Mesenchymal stem cell (in vitro differentiated cells and primary cell): ENCODE measurements around the gene GSAP.

Source experiments
- DNase-seq: peaks from one replicate; pipeline ENCODE4 v3.0.0-alpha.2; 2013
- H2AFZ ChIP-seq: one replicate; pipeline ENCODE4 v1.6.1; 2013; ENCODE audit warnings: low read depth, mild to moderate bottlenecking, control low read depth, inconsistent platforms, low read length, moderate library complexity
- H2AK5ac ChIP-seq: 2 replicates; pipeline ENCODE4 v1.6.1; 2013; ENCODE audit warnings: low read length, moderate library complexity, mild to moderate bottlenecking, inconsistent platforms; ENCODE audit not compliant: severe bottlenecking
- H2BK120ac ChIP-seq: one replicate; pipeline ENCODE4 v1.6.1; 2013; ENCODE audit warnings: low read depth, mild to moderate bottlenecking, inconsistent platforms, low read length, moderate library complexity
- H2BK12ac ChIP-seq, 2 experiments: one replicate each; pipeline ENCODE4 v1.6.1; 2013; ENCODE audit warnings: inconsistent platforms in 2 of 2, low read length in 2 of 2, mild to moderate bottlenecking in 2 of 2, moderate library complexity in 2 of 2, control low read depth in 1 of 2
- H2BK15ac ChIP-seq: one replicate; pipeline ENCODE4 v1.6.1; 2013; ENCODE audit warnings: mild to moderate bottlenecking, low read depth, inconsistent platforms; ENCODE audit not compliant: poor library complexity, severe bottlenecking
- H2BK5ac ChIP-seq: 2 replicates; pipeline ENCODE4 v1.6.1; 2013; ENCODE audit warnings: low read depth, mild to moderate bottlenecking, low read length, control low read depth, inconsistent platforms; ENCODE audit not compliant: poor library complexity, severe bottlenecking
- H3K14ac ChIP-seq, 2 experiments: one replicate each; pipeline ENCODE4 v1.6.1; 2013; ENCODE audit warnings: inconsistent platforms in 2 of 2, low read length in 2 of 2, control low read depth in 1 of 2, mild to moderate bottlenecking in 1 of 2, moderate library complexity in 1 of 2
- H3K18ac ChIP-seq, 2 experiments: one replicate each; pipeline ENCODE4 v1.6.1; 2013; ENCODE audit warnings: inconsistent platforms in 2 of 2, low read length in 2 of 2, control low read depth in 1 of 2, low read depth in 1 of 2, mild to moderate bottlenecking in 1 of 2
- H3K23ac ChIP-seq, 2 experiments: one replicate each; pipeline ENCODE4 v1.6.1; 2013; ENCODE audit warnings: inconsistent platforms in 2 of 2, low read length in 2 of 2, mild to moderate bottlenecking in 2 of 2, moderate library complexity in 2 of 2, control low read depth in 1 of 2
- H3K27ac ChIP-seq: 2 replicates; pipeline ENCODE4 v1.5.1; 2013; ENCODE audit warnings: mild to moderate bottlenecking, moderate library complexity, low read length, control low read depth, inconsistent platforms; ENCODE audit not compliant: poor library complexity, severe bottlenecking
- H3K27me3 ChIP-seq, 2 experiments: 2 replicates each; pipeline versions ENCODE4 v1.6.1 to v1.7.0; 2013; ENCODE audit warnings: low read length in 2 of 2, mild to moderate bottlenecking in 2 of 2, moderate library complexity in 2 of 2, control low read depth in 1 of 2, inconsistent platforms in 1 of 2; ENCODE audit not compliant: control insufficient read depth in 1 of 2, insufficient read depth in 1 of 2
- H3K36me3 ChIP-seq, 2 experiments: 2 replicates each; pipeline versions ENCODE4 v1.6.1 to v1.7.0; 2013; ENCODE audit warnings: low read length in 2 of 2, control low read depth in 1 of 2, inconsistent platforms in 1 of 2, low read depth in 1 of 2, mild to moderate bottlenecking in 1 of 2; ENCODE audit not compliant: insufficient read depth in 2 of 2, control insufficient read depth in 1 of 2
- H3K4ac ChIP-seq, 2 experiments: one replicate each; pipeline ENCODE4 v1.6.1; 2013; ENCODE audit warnings: inconsistent platforms in 2 of 2, low read length in 2 of 2, mild to moderate bottlenecking in 2 of 2, moderate library complexity in 2 of 2, control low read depth in 1 of 2, low read depth in 1 of 2
- H3K4me1 ChIP-seq: 2 replicates; pipeline ENCODE4 v1.6.1; 2013; ENCODE audit warnings: low read depth, low read length, control low read depth; ENCODE audit not compliant: control insufficient read depth, insufficient read depth
- H3K4me2 ChIP-seq: 2 replicates; pipeline ENCODE4 v1.6.1; 2013; ENCODE audit warnings: low read length, mild to moderate bottlenecking, inconsistent platforms; ENCODE audit not compliant: poor library complexity, severe bottlenecking
- H3K4me3 ChIP-seq, 2 experiments: 2 replicates each; pipeline versions ENCODE4 v1.5.1 to v1.7.0; 2013; ENCODE audit warnings: low read length in 2 of 2, mild to moderate bottlenecking in 2 of 2, control low read depth in 1 of 2, low read depth in 1 of 2; ENCODE audit not compliant: insufficient read depth in 1 of 2
- H3K79me1 ChIP-seq: replicated peaks from 2 replicates; pipeline ENCODE4 v1.6.1; 2013; ENCODE audit warnings: mild to moderate bottlenecking, control low read depth, low read length, inconsistent platforms; ENCODE audit not compliant: poor library complexity, severe bottlenecking
- H3K9ac ChIP-seq: 2 replicates; pipeline ENCODE4 v1.7.0; 2013; ENCODE audit warnings: mild to moderate bottlenecking, low read length, moderate library complexity
- H3K9me3 ChIP-seq: 2 replicates; pipeline ENCODE4 v1.7.0; 2013; ENCODE audit warnings: mild to moderate bottlenecking, low read length; ENCODE audit not compliant: control insufficient read depth
- H4K8ac ChIP-seq: one replicate; pipeline ENCODE4 v1.6.1; 2013; ENCODE audit warnings: inconsistent platforms, mild to moderate bottlenecking, low read length, moderate library complexity
- H4K91ac ChIP-seq: one replicate; pipeline ENCODE4 v1.6.1; 2013; ENCODE audit warnings: mild to moderate bottlenecking, low read length, inconsistent platforms
- WGBS: methylation state at CpG from one replicate; pipeline ENCODE4 v1.1.7; 2013; ENCODE audit warnings: mixed read lengths; 5-methylcytosine and 5-hydroxymethylcytosine counted together

Gene GSAP

DNA sequence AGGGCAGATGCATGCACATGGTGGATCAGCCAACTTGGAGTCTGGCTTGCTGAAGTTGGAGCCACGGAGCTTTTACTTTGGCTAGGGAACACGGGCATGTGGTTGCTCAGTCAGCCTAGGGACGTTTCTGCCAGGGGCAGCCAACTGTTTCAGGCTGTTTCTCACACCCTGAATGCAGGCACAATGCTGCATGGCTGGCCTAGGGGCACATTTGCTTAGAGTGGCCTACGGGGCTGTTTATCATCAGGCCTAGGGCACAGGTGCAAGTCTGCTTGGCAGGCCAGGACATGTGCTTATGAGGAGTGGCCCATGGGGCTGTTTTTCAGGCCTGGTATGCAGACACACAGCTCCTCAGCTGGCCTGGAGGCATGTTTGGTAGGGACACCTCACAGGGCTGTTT is 107.4 kb downstream of the GSAP start:
- H3K27me3 ChIP-seq: no peaks in the 10 kb centered on the region
- no peak for DNase-seq
- H3K9me3 ChIP-seq: peaks cover 8% of the 10 kb centered on the region
- no peak overlapping the region for H3K9ac ChIP-seq
- no peak overlapping the region for H4K91ac ChIP-seq
- H3K4me2 ChIP-seq: no peak overlapping the region
- no peak overlapping the region for H2BK5ac ChIP-seq
- no peak overlapping the region for H3K27ac ChIP-seq
- no peak overlapping the region for H3K18ac ChIP-seq
- H3K79me1 ChIP-seq: no peaks in the 10 kb centered on the region
- no peak overlapping the region for H2AK5ac ChIP-seq
- H3K4me1 ChIP-seq: peaks cover 13% of the 10 kb centered on the region
- H3K23ac ChIP-seq: no peak overlapping the region
- no peak overlapping the region for H3K4me3 ChIP-seq
- no peak overlapping the region for H2AFZ ChIP-seq
- H3K14ac ChIP-seq: no peak overlapping the region
- no peak overlapping the region for H2BK12ac ChIP-seq
- H2BK120ac ChIP-seq: no peak overlapping the region
- H3K4ac ChIP-seq: no peak overlapping the region
- H4K8ac ChIP-seq: no peak overlapping the region
- H2BK15ac ChIP-seq: no peak overlapping the region
- H3K36me3 ChIP-seq: peaks cover 0 to 8% of the 10 kb centered on the region in 2 experiments
- 84% methylated on average over 4 of the region's 4 CpGs for WGBS

DNA sequence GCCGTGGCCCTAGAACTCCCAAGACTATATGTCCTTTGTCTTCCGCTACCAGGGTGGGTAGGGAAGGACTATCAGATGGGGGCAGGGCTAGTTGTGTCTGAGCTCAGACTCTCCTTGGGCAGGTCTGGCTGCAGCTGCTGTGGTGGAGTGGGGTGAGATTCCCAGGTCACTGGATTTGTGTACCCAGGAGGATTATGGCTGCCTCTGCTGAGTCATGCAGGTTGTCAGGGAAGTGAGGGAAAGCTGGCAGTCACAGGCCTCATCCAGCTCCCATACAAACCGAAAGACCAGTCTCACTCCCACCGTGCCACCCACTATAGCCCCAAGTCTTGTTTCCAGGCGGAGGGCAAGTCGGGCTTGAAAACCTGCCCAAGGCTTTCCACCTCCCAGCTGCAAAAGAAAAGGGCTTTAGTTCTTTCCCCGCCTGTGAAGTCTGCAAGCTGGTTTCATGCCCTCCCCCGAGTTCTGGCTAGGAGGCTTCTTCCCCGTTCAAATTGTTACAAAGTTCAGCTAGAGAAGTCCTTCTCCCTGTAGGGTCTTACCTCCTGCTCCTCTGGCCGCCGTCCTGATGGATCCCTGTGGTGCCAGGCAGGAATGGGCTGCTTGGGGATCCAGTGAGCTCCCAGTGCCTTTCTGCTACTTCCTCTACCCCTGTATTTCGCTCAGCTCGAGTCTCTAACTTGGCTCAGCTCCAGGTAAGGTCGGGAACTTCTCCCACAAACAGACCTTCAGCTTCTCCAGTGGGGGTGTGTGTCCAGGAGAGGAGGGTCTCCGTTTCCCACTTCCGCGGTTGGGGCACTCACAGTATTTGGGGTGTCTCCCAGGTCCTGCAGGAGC is 109.7 kb downstream of the GSAP start:
- H3K27me3 ChIP-seq: no peaks in the 10 kb centered on the region
- no peak overlapping the region for H3K27ac ChIP-seq
- peaks cover 9% of the 10 kb centered on the region for H3K9me3 ChIP-seq
- no peak overlapping the region for H2BK15ac ChIP-seq
- H2BK5ac ChIP-seq: no peak overlapping the region
- no peak overlapping the region for H2BK12ac ChIP-seq
- peaks cover 11% of the 10 kb centered on the region for H3K4me1 ChIP-seq
- no peaks in the 10 kb centered on the region for H3K79me1 ChIP-seq
- no peak overlapping the region for H3K23ac ChIP-seq
- no peak overlapping the region for H3K4me3 ChIP-seq
- H4K8ac ChIP-seq: peak overlapping the region; percentile 42
- H2AFZ ChIP-seq: peak overlapping the region; percentile 51
- H2AK5ac ChIP-seq: no peak overlapping the region
- DNase-seq: no peak
- H2BK120ac ChIP-seq: no peak overlapping the region
- H3K4me2 ChIP-seq: no peak overlapping the region
- H3K9ac ChIP-seq: no peak overlapping the region
- H3K4ac ChIP-seq: no peak overlapping the region
- H4K91ac ChIP-seq: peak overlapping the region; percentile 21
- H3K14ac ChIP-seq: no peak overlapping the region
- 91% methylated on average over 15 of the region's 17 CpGs for WGBS
- peak overlapping the region in 1 of 2 experiments; percentile 66 for H3K18ac ChIP-seq
- peaks cover 0 to 5% of the 10 kb centered on the region in 2 experiments for H3K36me3 ChIP-seq

DNA sequence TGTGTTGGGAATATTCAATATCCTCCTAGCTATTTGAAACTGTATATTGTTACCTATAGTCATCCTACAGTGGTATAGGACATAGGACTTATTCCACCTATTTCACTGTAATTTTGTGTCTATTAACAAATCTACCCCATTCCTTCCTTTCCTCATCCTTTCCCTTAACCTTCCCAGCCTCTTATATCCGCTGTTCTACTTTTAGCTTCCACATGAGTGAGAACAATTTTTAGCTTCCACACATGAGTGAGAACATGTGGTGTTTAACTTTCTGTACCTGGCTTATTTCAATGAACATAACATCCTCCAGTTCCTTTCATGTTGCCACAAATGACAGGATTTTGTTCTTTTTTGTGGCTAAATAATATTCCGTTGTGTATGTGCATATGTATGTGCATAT is 120.6 kb downstream of the GSAP start:
- Histone ChIP-seq H4K91ac (no peak overlapping the region), H3K4ac (no peak overlapping the region)

DNA sequence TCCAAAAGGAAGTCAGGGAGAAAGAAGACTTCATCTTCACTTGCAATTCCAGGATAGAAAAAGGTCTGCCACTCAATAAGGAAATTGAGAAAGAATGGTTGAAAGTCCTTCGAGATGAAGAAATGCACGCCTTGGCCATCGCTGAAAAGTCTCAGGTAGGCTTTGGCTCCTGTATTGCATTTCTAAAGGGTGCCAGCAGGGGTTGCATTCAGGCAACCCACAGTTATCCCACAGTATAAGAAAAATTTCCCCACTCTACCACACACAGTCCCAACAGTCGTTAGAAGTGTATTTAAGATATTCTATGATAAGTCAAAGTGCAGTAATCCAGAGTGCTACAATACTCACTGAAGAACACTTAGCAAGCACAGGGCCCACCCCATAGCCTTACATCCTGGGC is 123.1 kb downstream of the GSAP start:
- H3K14ac ChIP-seq: no peak overlapping the region
- no peak overlapping the region for H4K91ac ChIP-seq
- H2BK15ac ChIP-seq: no peak overlapping the region
- no peak overlapping the region for H3K4me3 ChIP-seq
- H3K79me1 ChIP-seq: no peaks in the 10 kb centered on the region
- no peak overlapping the region for H3K9ac ChIP-seq
- WGBS: 96% methylated on average over 4 of the region's 4 CpGs
- H3K18ac ChIP-seq: no peak overlapping the region
- H2AFZ ChIP-seq: no peak overlapping the region
- H2BK12ac ChIP-seq: no peak overlapping the region
- no peak for DNase-seq
- no peak overlapping the region for H2AK5ac ChIP-seq
- H3K27me3 ChIP-seq: no peaks in the 10 kb centered on the region
- no peak overlapping the region for H3K23ac ChIP-seq
- no peak overlapping the region for H4K8ac ChIP-seq
- H3K4me1 ChIP-seq: no peaks in the 10 kb centered on the region
- H3K9me3 ChIP-seq: peaks cover 6% of the 10 kb centered on the region
- H3K27ac ChIP-seq: no peak overlapping the region
- H2BK5ac ChIP-seq: no peak overlapping the region
- no peak overlapping the region for H3K4ac ChIP-seq
- H3K36me3 ChIP-seq: peaks cover 6 to 7% of the 10 kb centered on the region in 2 experiments
- no peak overlapping the region for H3K4me2 ChIP-seq
- H2BK120ac ChIP-seq: no peak overlapping the region

More for the DNA sequence above, 120.6 kb downstream of the GSAP start:
- H3K9ac ChIP-seq: no peak overlapping the region
- no peaks in the 10 kb centered on the region for H3K79me1 ChIP-seq
- no peak overlapping the region for H4K8ac ChIP-seq
- H2AFZ ChIP-seq: no peak overlapping the region
- H3K4me2 ChIP-seq: no peak overlapping the region
- no peaks in the 10 kb centered on the region for H3K27me3 ChIP-seq
- no peaks in the 10 kb centered on the region for H3K4me1 ChIP-seq
- no peak overlapping the region for H3K14ac ChIP-seq
- H3K36me3 ChIP-seq: peaks cover 6 to 7% of the 10 kb centered on the region in 2 experiments
- no peak overlapping the region for H2BK5ac ChIP-seq
- 100% methylated on average over 1 of the region's 2 CpGs for WGBS
- H3K9me3 ChIP-seq: peaks cover 6% of the 10 kb centered on the region
- no peak overlapping the region for H3K27ac ChIP-seq
- no peak overlapping the region for H3K23ac ChIP-seq
- DNase-seq: no peak
- H2BK120ac ChIP-seq: no peak overlapping the region
- no peak overlapping the region for H2BK15ac ChIP-seq
- no peak overlapping the region for H3K4me3 ChIP-seq
- H2AK5ac ChIP-seq: no peak overlapping the region
- H3K18ac ChIP-seq: no peak overlapping the region
- no peak overlapping the region for H2BK12ac ChIP-seq
